GM23248 (cell line): ENCODE results near the gene SLC12A7.

Experiments used
- EZH2 ChIP-seq: fragments of 200-600 bp; sonication (generic); IDR thresholded peaks from 2 replicates; pipeline ENCODE4 v1.6.1; 2018; ENCODE audit warnings: antibody characterized with exemption, mild to moderate bottlenecking; ENCODE audit not compliant: insufficient read depth, poor library complexity, severe bottlenecking
- EZH2phosphoT487 ChIP-seq: fragments of 200-600 bp; sonication (generic); IDR thresholded peaks from 2 replicates; pipeline ENCODE4 v1.6.1; 2018; ENCODE audit warnings: antibody characterized with exemption, moderate library complexity, mild to moderate bottlenecking, low read depth; ENCODE audit not compliant: insufficient read depth

DNA sequence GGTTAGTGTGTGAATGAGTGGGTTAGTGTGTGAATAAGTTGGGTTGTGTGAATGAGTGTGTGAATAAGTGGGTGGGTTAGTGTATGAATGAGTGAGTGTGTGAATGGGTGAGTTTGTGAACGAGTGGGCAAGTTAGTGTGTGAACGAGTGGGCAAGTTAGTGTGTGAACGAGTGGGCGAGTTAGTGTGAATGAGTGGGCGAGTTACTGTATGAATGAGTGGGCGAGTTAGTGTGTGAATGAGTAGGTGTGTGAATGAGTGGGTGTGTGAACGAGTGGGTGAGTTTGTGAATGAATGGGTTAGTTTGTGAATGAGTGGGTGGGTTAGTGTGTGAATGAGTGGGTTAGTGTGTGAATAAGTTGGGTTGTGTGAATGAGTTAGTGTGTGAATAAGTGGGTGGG lies 68.5 kb downstream of the SLC12A7 start:
- TF ChIP-seq EZH2 (no peak), EZH2phosphoT487 (no peak)
